Cardiac muscle cell (in vitro differentiated cells and primary cell): ENCODE data around the gene AK5. TPM values are rescaled to one million over a fixed set of nuclear protein-coding genes. Genes with fewer than 3 reads are reported as not detected.
A peak's percentile ranks its signal among the peaks of the same experiment; 100 is the strongest.

Source experiments
- DNase-seq, 2 donors: peaks; one replicate each; pipeline versions ENCODE4 v3.0.0 to v3.0.0-alpha.2; 2010 to 2017; ENCODE audit warnings: low read depth in 1 of 2, low spot score in 1 of 2
- H3K27ac ChIP-seq: fragments of 200-600 bp; sonication (generic); 2 replicates; pipeline ENCODE4 v1.5.1; 2016
- H3K27me3 ChIP-seq: fragments of 200-600 bp; sonication (generic); 2 replicates; pipeline ENCODE4 v1.6.0; 2016; ENCODE audit warnings: control low read depth
- H3K36me3 ChIP-seq: fragments of 200-600 bp; sonication (generic); 2 replicates; pipeline ENCODE4 v1.5.1; 2016; ENCODE audit warnings: control low read depth
- H3K4me1 ChIP-seq: fragments of 200-600 bp; sonication (generic); 2 replicates; pipeline ENCODE4 v1.8.1; 2017; ENCODE audit warnings: low read depth, mild to moderate bottlenecking, mixed run types
- H3K4me3 ChIP-seq: fragments of 200-600 bp; sonication (generic); 2 replicates; pipeline ENCODE4 v1.5.1; 2016; ENCODE audit warnings: mild to moderate bottlenecking
- H3K9me3 ChIP-seq: fragments of 200-600 bp; sonication (generic); 2 replicates; pipeline ENCODE4 v1.5.1; 2017; ENCODE audit warnings: low read depth, mild to moderate bottlenecking, control low read depth
- CTCF ChIP-seq: IDR thresholded peaks from 2 replicates; pipeline ENCODE4 v1.5.1; 2012; ENCODE audit warnings: low read depth, mild to moderate bottlenecking, low read length
- polyA plus RNA-seq: library from polyadenylated mRNA; unstranded; fragments of >200 nt; fragmentation: Nextera tagmentation; extraction: Ambion mirVana; gene quantifications from 2 replicates; pipeline ENCODE4 v1.2.1, GENCODE V29; 2016
- total RNA-seq: library from RNA; depleted of rRNA; stranded (reverse); fragments of >200 nt; gene quantifications from 2 replicates; pipeline ENCODE4 v1.2.3, GENCODE V29; 2016

AK5 gene
- total and polyA plus RNA-seq, 2 experiments from 2014 or later, result 0.69 to 0.97 TPM

- peaks cover 32% of the 10 kb centered on the region for H3K27me3 ChIP-seq
- H3K36me3 ChIP-seq, result no peaks in the 10 kb centered on the region
- no peak overlapping the region for H3K4me3 ChIP-seq
- H3K4me1 ChIP-seq, result no peaks in the 10 kb centered on the region
- H3K27ac ChIP-seq, result no peak overlapping the region
- peak in 1 of 2 donors; percentile 67 for DNase-seq
- H3K9me3 ChIP-seq, result no peaks in the 10 kb centered on the region
- TF ChIP-seq CTCF, result no peak
Measured at GRCh38 chr1:77288275-77288674, 6.5 kb downstream of the AK5 start.

GRCh38 chr1:77290576-77290975, 8.8 kb downstream of the AK5 start:
- no peak for TF ChIP-seq CTCF
- no peak for DNase-seq

GRCh38 chr1:77292551-77292950, 10.7 kb downstream of the AK5 start:
- no peak for DNase-seq
- no peak overlapping the region for H3K27ac ChIP-seq
- H3K4me1 ChIP-seq, result no peaks in the 10 kb centered on the region
- H3K9me3 ChIP-seq, result no peaks in the 10 kb centered on the region
- TF ChIP-seq CTCF, result no peak
- no peaks in the 10 kb centered on the region for H3K27me3 ChIP-seq
- no peak overlapping the region for H3K4me3 ChIP-seq
- H3K36me3 ChIP-seq, result no peaks in the 10 kb centered on the region

More at GRCh38 chr1:77290576-77290975, 8.8 kb downstream of the AK5 start:
- Histone ChIP-seq H3K9me3 (no peaks in the 10 kb centered on the region), H3K4me1 (no peaks in the 10 kb centered on the region), H3K27me3 (peaks cover 9% of the 10 kb centered on the region), H3K27ac (no peak overlapping the region), H3K36me3 (no peaks in the 10 kb centered on the region), H3K4me3 (no peak overlapping the region)

GRCh38 chr1:77300566-77300965, 18.7 kb downstream of the AK5 start:
- no peaks in the 10 kb centered on the region for H3K27me3 ChIP-seq
- no peak for TF ChIP-seq CTCF
- H3K9me3 ChIP-seq, result no peaks in the 10 kb centered on the region
- no peaks in the 10 kb centered on the region for H3K4me1 ChIP-seq
- no peak for DNase-seq
- H3K36me3 ChIP-seq, result no peaks in the 10 kb centered on the region
- no peak overlapping the region for H3K27ac ChIP-seq
- no peak overlapping the region for H3K4me3 ChIP-seq

- DNase-seq, result no peak
- no peak overlapping the region for H3K27ac ChIP-seq
- no peaks in the 10 kb centered on the region for H3K27me3 ChIP-seq
- no peaks in the 10 kb centered on the region for H3K9me3 ChIP-seq
- no peak overlapping the region for H3K4me3 ChIP-seq
- H3K4me1 ChIP-seq, result no peaks in the 10 kb centered on the region
- no peaks in the 10 kb centered on the region for H3K36me3 ChIP-seq
- TF ChIP-seq CTCF, result no peak
Measured at GRCh38 chr1:77303387-77303786, 21.6 kb downstream of the AK5 start.
